GM19455 (cell line): ENCODE measurements around the gene CHURC1.

Experiments used
- ATAC-seq: cut with Tn5 transposase; IDR thresholded peaks from one replicate; pipeline ENCODE4 v1.9.1; 2021; ENCODE audit not compliant: unreplicated experiment

Gene CHURC1

GRCh38 chr14:64937821-64938193 lies 23.6 kb downstream of the CHURC1 start:
- no peak for ATAC-seq

GRCh38 chr14:64938972-64939816 lies 24.9 kb downstream of the CHURC1 start:
- ATAC-seq, result no peak

- ATAC-seq, result no peak
Observed at GRCh38 chr14:64939817-64940190, 25.5 kb downstream of the CHURC1 start.

GRCh38 chr14:64940336-64940910 lies 26.2 kb downstream of the CHURC1 start:
- no peak for ATAC-seq

- no peak for ATAC-seq
Observed at GRCh38 chr14:64942531-64943111, 28.4 kb downstream of the CHURC1 start, which contains the start of gene GPX2. GPX2 (minus strand) TSS chr14:64942745; CDS start chr14:64942726, 19 bp downstream.

- ATAC-seq, result no peak
Observed at GRCh38 chr14:64943556-64943955, 29.3 kb downstream of the CHURC1 start.

- no peak for ATAC-seq
Observed at GRCh38 chr14:64944041-64944440, 29.8 kb downstream of the CHURC1 start.

GRCh38 chr14:64944861-64945260 lies 30.6 kb downstream of the CHURC1 start:
- ATAC-seq, result no peak

- ATAC-seq, result no peak
Observed at GRCh38 chr14:64945431-64946178, 31.4 kb downstream of the CHURC1 start.

- ATAC-seq, result no peak
Observed at GRCh38 chr14:64946310-64947045, 32.2 kb downstream of the CHURC1 start.

- ATAC-seq, result no peak
Observed at GRCh38 chr14:64947710-64948611, 33.7 kb downstream of the CHURC1 start.

GRCh38 chr14:64948612-64949210 lies 34.5 kb downstream of the CHURC1 start:
- ATAC-seq, result no peak

GRCh38 chr14:64950889-64951288 lies 36.6 kb downstream of the CHURC1 start:
- ATAC-seq, result no peak

- no peak for ATAC-seq
Observed at GRCh38 chr14:64951291-64951690, 37.0 kb downstream of the CHURC1 start.

GRCh38 chr14:64951724-64952123 lies 37.5 kb downstream of the CHURC1 start:
- ATAC-seq, result no peak

GRCh38 chr14:64952598-64953309 lies 38.5 kb downstream of the CHURC1 start:
- no peak for ATAC-seq

GRCh38 chr14:64953310-64953654 lies 39.0 kb downstream of the CHURC1 start:
- ATAC-seq, result no peak

GRCh38 chr14:64953661-64954060 lies 39.4 kb downstream of the CHURC1 start:
- ATAC-seq, result no peak
